ENCODE results near the gene CD59. TPM values are rescaled to one million over a fixed set of nuclear protein-coding genes. Genes with fewer than 3 reads are reported as not detected.

The CD59 gene
- polyA plus RNA-seq, 3 donors from 2014 or later = 46.9 to 70.7 (median 54.9) TPM

GRCh38 chr11:33658195-33658900 is 77.9 kb downstream of the CD59 start:
- H3K27ac Mint-ChIP-seq = no peak overlapping the region
- peaks cover 1 to 6% (median 3%) of the 10 kb centered on the region in 3 donors for H3K27me3 Mint-ChIP-seq (ENCODE audit: low read depth in 3 of 3)
- no peak for DNase-seq
- no peaks in the 10 kb centered on the region for H3K9me3 Mint-ChIP-seq
- H3K36me3 Mint-ChIP-seq = no peaks in the 10 kb centered on the region
- H3K4me1 Mint-ChIP-seq = no peaks in the 10 kb centered on the region
- no peak overlapping the region for H3K4me3 Mint-ChIP-seq

DNA sequence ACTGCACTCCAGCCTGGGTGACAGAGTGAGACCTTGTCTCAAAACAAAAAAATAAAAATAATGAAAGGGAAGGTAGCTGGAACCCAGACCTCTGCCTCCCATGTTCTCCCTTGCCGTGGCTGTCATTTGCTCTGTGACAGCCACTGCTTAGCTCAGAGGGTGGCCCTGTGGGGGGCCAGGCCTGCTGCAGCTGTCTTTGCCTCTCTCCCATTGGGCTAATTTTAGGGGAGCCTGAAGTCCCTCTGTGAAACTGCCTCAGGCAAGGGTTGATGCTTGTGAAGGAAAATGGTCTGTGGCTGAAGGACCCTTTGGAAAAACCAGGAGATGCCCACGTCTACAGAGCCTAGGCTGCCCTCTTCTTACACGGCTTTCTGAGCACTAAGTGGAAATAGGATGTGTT is 78.5 kb downstream of the CD59 start:
- H3K9me3 Mint-ChIP-seq = no peaks in the 10 kb centered on the region
- no peaks in the 10 kb centered on the region for H3K4me1 Mint-ChIP-seq
- H3K36me3 Mint-ChIP-seq = no peaks in the 10 kb centered on the region
- no peak overlapping the region for H3K27ac Mint-ChIP-seq
- no peak overlapping the region for H3K4me3 Mint-ChIP-seq
- DNase-seq = no peak
- H3K27me3 Mint-ChIP-seq (ENCODE audit: low read depth in 3 of 3) = peaks cover 1 to 4% (median 3%) of the 10 kb centered on the region in 3 donors

DNA sequence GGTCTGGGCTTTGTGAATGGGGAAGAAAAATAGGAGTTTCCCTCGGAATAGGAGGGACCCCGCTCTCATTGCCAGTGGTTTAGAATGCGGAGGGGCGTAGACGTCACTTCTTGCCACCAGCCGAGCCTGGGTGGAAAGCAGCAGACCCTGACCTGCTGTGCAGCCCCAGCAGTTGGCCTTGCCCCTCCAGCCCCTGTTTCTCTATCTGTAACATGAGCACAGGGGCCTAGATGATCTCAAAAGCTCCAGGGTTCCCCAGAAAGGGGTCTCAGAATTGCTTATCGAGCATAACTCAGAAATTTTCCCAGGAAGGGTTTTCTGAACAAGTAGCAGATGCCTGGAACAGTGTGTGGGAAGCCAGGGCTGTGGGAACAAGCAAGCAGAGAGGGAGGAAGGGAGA is 79.5 kb downstream of the CD59 start:
- peaks cover 1 to 4% (median 3%) of the 10 kb centered on the region in 3 donors for H3K27me3 Mint-ChIP-seq (ENCODE audit: low read depth in 3 of 3)
- no peaks in the 10 kb centered on the region for H3K4me1 Mint-ChIP-seq
- no peak overlapping the region for H3K27ac Mint-ChIP-seq
- H3K36me3 Mint-ChIP-seq = no peaks in the 10 kb centered on the region
- no peak overlapping the region for H3K4me3 Mint-ChIP-seq
- DNase-seq = no peak
- no peaks in the 10 kb centered on the region for H3K9me3 Mint-ChIP-seq

GRCh38 chr11:33655842-33656600 is 80.2 kb downstream of the CD59 start:
- Mint-ChIP-seq H3K4me3 (no peak overlapping the region), H3K27me3 (ENCODE audit: low read depth in 3 of 3) (peaks cover 1 to 4% (median 3%) of the 10 kb centered on the region in 3 donors), H3K9me3 (no peaks in the 10 kb centered on the region), H3K4me1 (no peaks in the 10 kb centered on the region), H3K36me3 (no peaks in the 10 kb centered on the region), H3K27ac (no peak overlapping the region)
- no peak for DNase-seq

DNA sequence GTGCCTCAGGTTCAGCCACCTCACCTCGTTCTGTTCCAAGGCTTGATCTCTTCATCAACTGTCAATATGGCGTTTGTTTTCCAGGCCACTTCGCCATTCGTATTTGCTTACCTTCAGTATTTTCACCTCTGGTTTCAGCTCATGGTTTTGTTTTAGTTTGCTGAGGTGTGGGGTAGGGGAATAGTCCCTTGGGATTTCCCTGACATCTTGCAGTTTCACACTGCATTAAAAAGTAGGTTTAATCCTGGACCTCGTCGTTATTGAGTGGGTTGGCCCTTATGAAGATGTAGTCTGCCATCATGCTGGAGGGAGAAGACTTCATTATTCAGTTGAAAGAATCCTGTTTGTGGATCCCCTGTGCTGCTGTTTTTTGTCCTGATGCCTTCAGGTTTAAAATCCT is 81.6 kb downstream of the CD59 start:
- Mint-ChIP-seq H3K4me1 (no peaks in the 10 kb centered on the region), H3K9me3 (no peaks in the 10 kb centered on the region), H3K36me3 (no peaks in the 10 kb centered on the region), H3K27me3 (ENCODE audit: low read depth in 3 of 3) (peaks cover 2 to 3% (median 3%) of the 10 kb centered on the region in 3 donors), H3K27ac (peak overlapping the region in 1 of 6 donors; percentile 32), H3K4me3 (no peak overlapping the region)
- no peak for DNase-seq

Other genes starting within 250 kb of the CD59 start
- not detected for gene C11orf91, start 35.6 kb downstream of the CD59 start, polyA plus RNA-seq
- 10 to 100 TPM; 33.5 to 46.9 (median 36.9) TPM for gene FBXO3, start 38.1 kb upstream of the CD59 start, polyA plus RNA-seq
- 1 to 10 TPM in 2 of 3 donors, under 1 TPM in 1; 0.31 to 2.8 (median 1.9) TPM for gene LMO2, start 155.7 kb upstream of the CD59 start, polyA plus RNA-seq

All from immature natural killer cell (primary cell).